Stimulated activated CD4-positive, alpha-beta T cell treated with anti-CD3 and anti-CD28 coated beads, Interleukin-2, amount 100 ng/mL, for 24 hours (primary cell): ENCODE measurements around the gene KLF13.

Experiments
- DNase-seq, 2 donors: peaks; one replicate each; pipeline ENCODE4 v3.0.0-alpha.2; 2020

KLF13 gene

DNA sequence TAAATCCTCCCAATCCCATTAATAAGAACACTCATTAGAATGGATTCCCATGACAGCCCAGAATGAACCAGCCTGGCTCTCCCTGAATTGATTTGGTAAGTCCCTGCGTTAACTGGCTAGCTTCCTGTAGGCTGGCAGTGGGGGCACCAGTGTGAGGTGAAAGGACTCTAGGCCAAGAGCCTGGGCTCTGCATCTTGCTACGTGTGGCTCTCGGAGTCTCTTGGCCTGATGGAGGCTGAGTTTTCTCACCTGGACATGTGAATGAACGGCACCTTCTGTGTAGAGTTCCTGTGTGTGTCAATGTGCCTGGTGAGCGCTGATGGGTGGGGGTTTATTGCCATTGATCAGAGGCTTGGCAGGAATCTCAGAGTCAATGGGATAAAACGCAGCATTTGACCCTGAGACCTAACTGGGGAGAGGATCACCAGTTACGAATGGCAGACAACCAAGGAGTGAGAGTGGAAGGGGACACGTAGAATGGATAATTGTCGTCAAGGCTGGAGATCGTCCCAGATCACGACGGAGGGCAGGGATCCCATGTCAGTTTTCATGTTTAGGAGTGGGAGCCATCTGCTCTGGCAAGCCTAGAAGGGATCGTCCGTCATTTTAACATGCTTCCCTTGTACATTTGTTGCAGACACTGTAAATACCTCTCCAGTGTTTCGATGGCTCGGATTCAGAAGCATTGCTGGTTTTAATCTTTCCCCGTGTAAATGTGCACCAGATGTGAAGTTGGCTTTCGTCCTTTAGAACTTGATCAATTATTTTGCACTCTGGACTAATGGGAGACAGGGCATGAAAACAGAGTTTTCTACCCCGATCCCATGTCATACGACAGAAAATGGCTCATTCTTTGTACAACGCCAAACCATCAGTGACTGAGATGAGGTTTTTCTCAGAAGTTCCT, 9.0 kb upstream of the KLF13 start:
- no peak for DNase-seq

DNA sequence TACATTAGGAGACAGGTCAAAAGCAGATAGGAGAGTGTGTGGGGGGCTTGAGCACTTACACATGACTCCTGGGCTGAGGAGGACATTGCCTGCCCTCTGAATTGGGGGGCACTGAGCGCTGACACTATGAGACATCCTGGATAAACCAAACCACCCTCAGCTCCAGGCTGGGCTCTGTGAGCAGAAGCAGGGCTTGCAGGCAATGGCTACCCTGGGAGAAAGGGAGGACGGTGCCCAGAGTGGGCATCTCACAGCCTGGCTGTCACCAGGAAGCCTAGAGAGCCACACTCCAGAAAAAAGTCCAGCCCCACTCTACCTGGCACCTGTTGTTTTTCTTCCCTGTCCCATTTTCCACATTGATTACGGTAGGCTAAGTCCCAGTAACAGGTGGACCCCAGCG, 8.2 kb upstream of the KLF13 start:
- no peak for DNase-seq

DNA sequence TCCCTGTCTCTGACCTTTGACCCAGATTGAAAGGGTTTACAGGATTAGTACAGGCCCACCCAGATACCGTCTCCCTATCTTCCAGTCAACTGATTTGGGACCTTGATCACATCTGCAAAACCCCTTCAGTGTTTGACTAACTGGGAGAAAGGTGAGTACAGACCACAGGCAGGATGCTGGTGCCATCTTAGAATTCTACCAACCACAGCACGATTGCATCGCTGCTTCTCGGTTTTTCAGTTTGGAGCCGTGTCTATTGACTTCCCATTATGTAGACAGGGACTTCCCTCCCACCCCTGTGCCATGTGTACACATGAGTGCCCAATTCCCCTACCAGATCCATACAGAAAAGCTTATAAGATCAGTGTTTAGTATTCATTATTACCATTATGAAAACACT, 6.6 kb upstream of the KLF13 start:
- DNase-seq: no peak

DNA sequence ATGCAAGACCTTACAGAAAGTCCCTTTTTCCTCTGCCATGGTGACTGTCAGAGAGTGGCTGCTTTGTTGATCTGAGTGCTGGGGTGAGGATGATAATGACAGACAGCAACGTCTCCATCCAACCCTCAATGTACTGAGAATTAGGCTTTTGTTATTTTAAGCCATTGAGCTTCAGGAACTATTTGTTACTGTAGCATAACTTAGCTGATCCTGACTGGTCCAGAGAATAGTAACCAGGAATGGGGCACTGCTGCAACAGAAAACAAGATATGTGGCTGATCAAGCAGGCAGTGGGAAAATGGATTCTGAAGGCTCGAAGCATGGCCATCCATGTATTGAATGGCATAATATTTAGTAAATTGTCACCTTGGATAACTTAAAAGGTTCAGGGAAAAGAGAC, 5.2 kb upstream of the KLF13 start:
- DNase-seq: no peak

DNA sequence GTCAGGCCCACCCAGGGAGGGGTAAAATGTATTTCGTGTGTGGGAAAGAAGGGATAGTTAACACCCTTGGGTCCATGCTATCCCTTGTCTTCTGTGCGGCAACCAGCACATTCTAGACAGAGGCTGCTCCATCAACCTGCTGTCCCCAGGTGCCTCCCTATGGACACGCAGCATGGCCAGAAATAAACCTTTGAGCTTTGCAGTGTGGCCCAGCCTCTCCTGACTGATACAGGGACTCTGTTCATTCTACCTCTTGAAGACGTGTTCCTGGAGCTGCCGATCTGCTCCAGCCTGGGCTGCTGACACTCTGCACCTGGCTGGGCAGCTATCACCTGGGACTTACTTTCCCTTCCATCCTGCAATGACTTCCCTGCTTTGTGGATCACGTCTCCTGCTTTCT, 4.1 kb upstream of the KLF13 start:
- DNase-seq: no peak

DNA sequence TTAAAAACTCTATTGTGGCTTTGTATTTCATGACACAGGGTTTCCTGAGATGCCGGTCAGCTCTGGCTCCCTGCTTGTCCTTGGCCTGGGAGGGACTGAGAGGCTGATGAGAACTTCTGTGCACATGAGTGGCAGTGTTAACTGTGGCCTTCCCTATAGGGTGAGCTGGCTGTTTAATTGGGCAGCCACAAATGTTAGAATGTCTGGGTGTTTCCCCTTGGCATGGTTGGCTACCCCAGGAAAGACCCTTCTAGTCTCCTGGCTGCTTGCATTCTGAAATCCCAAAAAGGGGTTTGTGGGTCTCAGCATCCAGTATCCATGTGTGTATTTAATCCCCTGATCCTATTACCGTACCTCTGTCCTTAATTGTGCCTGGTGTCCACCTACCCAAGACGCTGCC, 3.0 kb upstream of the KLF13 start:
- no peak for DNase-seq

DNA sequence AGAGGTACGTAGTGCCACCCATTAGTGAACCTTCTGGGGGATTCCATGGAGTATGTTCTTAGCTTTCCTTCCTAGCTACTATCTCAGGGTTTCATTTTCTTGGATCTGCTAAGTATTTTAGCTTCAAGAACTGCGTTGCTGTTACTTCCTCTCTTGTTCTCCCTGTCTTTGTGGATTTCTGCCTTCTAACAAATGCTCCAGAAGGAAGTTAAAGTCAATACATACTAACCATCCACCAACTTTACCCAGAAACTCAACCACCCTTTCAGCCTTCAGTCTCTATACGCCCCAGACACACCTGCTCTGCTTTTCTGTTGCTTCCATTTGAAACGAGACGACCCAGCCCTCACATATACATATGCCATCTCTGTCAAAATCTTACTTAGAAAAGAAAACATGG, 2.4 kb upstream of the KLF13 start:
- no peak for DNase-seq

DNA sequence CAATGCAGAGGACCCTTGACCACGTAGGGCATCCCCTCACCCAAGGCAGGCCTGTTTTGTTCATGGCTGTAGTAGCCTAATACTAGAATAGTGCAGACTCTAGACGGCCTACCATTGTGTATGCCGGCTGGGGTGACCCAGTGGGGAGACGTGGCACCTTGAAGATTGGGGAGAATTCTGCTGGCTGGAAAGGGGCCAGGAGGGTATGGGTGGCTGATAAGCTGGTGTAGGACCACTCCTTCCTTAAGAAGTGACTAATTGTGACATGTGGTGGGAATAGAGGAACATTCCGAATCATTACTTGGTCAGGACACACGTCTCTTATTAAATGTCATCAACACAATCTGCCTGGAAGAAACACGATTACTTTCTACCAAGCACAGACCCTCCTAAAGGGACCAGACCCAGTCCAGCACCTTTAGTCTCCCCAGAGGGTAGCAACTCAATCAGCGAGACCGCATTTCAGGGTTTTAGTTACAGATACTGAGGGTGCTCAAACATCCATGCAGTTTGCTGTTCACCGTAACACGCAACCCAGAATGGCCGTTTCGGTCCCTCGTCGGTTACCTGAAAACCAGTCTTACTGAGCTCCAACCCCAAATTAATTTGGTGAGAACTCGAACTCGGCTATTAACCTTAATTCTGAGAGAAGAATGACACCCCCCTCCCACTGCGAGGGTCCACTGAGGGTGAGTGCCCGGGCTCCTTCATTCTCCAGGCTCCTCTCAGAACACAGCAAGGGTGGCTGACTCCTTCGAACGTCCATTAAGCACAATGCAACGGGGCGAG, 1.6 kb upstream of the KLF13 start:
- DNase-seq: no peak

DNA sequence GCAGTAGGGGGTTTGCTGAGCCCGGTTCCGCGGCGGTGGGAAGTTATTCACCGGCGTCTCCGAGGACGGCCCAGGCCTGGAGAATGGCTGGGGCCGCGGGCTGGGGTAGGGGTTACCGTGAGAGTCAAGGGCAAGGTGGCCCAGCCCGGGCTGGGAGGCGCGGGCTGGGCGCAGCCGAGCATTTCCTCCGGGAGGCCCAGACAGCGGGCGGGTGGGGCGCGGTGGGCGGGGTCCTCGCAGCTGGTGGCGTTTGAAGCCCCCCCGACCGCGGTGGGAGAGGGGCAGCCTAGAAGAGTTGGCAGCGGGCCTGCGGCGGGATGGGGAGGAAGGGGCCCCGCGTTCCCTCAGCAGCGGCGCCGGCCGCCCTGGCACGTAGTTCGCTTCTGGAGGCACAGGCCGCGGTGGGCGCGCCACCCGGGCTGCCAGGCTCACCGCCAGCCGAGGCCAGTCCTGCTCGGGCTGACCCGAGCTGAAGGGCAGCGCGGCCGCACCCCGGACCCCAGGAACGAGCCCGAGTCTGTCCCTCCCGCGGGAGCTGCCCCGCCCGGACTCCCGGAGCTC, 960 bp upstream of the KLF13 start:
- peak; percentile 54 to 58 for DNase-seq

DNA sequence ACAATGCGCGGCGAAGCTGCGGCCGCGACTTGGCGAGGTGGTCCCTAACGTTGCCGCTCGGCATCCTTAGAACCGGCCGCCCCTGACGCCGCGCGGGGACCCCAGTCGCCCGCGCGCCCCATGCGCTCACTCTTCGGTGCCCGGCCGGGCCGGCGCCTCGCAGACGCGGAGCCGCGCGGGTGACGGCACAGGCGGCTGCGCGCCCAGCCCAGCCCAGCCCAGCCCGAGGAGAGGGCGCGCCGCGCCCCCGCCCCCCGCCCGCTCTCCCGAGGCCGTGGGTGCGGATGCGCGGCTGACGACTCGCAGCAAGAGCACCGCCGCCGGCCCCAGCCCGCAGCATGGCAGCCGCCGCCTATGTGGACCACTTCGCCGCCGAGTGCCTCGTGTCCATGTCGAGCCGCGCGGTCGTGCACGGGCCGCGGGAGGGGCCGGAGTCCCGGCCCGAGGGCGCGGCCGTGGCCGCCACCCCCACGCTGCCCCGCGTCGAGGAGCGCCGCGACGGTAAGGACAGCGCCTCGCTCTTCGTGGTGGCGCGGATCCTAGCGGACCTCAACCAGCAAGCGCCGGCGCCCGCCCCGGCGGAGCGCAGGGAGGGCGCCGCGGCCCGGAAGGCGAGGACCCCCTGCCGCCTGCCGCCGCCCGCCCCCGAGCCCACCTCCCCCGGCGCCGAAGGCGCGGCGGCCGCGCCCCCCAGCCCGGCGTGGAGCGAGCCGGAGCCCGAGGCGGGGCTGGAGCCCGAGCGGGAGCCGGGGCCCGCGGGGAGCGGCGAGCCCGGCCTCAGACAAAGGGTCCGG, 437 bp downstream of the KLF13 start:
- peak; percentile 69 to 71 for DNase-seq

DNA sequence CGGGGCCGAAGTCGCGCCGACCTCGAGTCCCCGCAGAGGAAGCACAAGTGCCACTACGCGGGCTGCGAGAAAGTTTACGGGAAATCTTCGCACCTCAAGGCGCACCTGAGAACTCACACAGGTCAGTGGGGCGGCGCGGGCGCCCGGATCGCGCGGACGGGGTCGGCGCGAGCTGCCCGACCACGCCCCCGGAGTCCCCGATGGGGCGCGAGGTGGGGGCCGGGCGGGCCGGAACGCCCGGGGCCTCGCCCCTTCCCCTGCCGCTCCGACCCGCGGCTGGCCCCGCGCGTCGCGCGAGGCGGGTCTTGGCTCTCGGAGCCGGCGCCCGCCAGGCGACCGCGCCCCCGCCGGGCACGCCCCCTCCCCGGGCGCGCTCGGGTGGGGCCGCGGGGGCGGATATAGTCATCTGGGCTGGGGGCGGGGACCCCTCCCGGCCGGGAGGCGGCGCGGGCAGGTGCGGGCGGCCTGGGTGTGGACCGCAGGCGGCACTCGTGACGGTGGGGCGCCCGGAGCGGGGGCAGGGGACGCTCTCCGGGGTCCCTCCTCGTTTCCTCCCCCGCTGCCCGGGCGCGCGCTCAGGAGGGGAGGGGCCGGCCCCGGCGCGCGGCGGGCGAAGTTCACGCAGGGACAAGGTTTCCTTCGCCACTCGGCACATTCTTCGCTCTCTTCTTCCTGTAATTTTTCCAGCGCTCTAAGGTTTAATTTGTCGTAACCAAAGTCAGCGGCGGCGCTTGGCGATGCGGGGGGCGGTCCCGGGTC, 1.2 kb downstream of the KLF13 start:
- DNase-seq: peak; percentile 67 to 73

DNA sequence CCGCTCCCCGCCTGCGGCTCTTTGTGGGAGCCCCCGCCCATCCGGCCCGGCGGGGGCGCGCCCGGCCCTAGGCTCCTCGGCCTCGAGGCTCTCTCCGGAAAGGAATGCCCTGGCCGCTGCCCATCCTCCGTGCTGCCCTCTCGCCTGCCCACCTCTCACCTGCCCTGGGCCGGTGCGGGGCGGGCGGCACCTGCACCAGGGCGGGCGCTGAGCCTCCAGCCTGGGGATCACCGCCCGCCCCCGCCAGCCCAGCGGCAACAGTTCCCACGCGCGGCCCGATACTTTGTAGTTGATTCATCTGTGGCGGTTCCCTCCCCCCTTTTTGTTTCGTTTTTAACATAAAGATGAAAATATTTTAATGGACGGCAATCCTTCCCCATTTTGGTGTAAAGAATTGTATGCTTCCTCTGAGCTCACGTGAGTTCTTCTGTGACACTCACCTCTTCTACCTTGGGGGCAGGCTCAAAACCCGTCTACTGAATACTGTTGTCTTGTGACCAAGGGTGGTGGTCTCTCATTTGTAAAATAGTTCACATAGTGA, 1.9 kb downstream of the KLF13 start:
- peak; percentile 85 to 86 for DNase-seq

DNA sequence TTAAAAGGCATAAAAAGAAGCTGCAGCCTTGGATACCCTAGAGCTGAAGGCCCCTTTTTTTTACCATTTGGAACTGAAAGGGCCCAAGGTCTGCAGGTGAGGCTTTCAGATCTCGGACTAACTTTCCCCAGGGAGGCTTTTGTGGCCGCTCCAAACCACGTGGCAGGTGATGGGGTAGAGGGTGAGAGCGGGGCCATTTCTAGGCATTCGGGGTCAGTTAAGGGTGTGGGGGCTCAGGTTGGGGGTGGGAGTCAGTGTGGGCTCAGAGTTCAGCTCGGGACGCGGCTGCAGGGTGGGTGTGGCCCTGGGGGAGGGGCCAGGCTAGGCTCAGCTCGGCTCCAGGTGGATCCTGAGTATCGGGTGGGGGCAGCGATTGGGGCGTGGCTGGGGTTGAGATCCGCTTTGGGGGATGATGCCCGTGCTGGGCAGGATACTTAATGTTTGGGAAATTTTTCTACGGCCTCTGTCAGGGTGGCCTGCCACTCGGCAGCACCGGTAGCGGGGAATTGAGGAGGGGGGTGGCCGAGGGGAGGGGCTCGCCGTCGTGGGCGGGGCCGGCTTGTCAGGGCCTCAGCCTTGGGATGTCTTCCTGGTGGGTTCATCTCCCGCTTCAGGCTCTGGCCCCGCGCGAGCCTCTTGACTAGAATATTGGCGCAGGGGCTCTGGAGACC, 2.5 kb downstream of the KLF13 start:
- DNase-seq: peak; percentile 37 to 53

DNA sequence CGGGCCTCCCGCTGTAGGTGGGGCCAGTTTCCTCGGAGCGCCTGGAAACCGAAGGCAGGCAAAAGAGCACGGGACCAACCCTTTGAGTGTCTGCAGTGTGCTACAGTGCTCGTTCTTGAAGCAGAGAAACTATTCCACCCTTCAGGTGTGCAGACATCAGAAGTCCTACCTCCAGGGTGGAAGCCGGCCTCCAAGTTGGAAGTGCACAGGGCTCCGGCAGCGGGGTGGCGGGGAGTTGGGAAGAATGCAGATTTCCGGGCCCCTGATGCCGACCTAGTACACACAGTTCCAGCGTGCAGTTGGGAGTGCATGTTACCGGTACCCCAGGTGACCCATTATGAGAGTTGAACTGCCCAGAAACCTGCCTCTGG, 3.0 kb downstream of the KLF13 start:
- no peak for DNase-seq

DNA sequence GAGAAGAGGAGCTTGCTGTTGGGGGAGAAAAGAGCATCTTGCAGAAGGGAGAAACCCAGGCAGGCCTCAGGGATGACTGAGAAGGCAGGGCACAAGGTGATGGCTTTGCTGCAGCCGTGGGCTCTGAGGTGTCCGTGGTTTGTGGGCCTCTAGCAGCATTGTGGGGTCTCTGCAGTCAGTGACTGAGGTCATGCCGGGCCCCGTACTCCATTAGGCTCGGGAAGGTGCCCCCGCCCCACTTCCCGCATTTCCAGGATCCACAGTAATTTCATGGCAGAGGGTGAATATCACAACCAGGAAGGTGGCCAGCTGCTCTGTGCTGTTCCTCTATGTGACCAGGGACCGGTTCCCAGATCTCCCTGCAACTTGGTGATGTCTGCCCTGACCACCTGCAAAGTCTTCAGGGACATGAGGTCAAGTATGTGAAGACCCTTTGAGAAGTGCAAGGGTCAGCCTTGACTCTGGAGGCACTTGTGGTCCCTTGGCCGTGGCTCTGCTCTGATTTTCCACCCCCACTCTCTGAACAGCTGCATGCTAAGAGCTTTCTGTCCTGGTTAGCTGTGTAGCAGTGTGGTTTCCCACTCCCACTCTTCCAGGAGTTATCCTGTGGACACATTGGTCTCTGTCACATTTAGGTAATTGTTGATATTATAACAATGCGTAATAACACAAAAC, 3.6 kb downstream of the KLF13 start:
- no peak for DNase-seq

DNA sequence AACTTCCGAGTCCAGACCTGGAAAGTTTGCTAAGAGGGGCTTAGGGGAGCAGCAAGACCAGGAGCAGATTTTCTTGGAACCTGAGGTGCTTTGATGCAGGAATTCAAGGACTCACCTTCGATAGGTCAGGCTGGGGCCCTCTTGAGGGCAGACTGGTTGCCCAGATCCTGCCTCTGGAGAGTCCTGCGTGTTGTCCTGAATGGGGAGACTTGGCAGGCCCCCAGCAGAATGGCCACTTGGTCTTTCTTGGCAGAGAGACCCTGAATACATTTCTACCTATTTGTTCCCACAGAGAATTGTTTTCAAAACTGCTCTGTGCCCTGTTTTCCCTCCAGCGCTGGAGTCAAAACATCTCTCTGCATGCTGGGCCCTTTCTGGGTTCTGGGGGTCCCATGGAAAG, 4.2 kb downstream of the KLF13 start:
- no peak for DNase-seq

DNA sequence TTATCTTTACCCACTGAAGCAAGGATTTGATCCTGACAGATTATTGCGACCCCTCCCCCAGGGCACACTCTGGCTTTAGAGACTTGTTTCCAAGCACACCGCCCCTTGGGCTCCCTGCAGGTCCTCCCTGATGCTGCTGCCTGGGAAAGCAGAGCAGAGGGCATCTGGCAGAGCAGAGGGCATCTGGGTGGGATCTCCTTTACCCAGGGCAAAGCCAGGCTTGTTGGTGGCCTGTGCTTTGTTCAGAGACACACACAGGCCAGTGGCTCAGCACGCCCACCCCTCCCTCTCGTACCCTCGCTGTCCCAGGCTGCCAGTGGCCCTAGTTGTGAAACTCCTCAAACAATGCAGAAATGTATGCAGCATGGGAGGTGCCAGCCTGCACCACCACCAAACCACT, 4.8 kb downstream of the KLF13 start:
- no peak for DNase-seq

DNA sequence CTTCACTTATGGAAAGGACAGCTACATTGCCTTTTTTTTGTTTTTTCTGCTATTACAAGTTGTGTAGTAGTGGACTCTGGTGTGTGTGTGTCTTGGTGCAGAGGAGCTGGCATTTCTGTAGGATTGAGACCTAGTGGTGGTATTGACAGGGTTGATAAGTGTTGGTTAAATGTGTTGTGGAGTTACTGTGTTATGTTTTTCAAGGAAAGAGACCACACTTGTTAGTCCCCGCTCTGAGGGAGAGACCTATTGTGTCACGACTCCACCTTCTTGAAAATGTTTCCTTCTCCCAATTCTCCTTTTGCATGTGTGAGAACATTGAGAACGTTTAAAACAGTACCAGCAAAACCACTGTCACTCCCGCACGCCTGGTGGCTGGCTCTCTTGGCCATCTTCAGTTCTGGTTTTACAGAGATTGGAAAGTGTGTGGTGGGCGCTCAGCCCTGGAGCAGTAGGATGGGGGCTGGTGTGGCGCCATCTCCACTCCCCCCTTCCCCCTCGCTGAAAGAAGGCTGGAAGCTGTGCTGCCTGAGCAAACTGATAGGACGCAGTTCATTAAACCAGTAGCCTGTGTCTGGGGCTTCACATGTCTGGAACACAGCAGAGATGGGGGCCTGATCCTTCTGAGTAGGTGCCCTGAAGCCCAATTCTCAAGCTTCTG, 5.5 kb downstream of the KLF13 start:
- peak in 1 of 2 donors; percentile 34 for DNase-seq

DNA sequence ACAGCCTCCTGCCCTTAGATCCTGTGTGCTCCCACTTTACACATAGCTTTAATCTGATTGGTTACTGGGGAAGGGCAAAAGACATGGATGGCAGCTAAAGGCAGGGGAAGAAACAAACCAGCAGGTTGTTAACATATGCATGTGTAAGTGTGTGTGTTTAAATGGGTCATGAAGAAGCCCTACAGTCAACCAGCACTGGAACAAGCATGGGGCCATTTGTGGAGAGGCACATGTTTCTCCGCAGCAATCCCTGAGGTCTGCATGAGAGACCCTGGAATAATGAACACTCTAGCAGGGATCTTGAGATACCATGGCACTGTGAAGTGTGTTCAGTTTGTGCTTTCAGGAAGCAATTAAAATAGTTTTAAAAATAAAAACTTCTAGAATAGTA, 6.0 kb downstream of the KLF13 start:
- no peak for DNase-seq

DNA sequence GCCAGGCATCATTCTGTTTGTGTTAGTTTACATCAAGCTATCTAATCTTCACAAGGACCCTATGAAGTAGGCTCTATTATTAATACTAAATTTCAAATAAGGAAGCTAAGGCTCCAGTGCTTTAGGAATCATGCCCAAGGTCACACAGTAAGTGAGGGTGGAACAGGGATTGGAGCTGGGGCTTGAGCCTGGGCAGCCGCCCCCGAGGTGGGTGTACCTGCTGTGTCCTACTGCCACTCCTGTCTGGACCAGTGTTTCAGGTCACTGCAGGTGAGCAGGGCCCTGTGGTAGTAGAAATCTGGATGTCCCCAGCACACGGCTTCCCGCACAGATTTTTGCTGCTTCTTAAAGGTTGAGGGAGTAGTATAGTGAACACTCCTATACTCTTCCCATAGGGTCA, 6.5 kb downstream of the KLF13 start:
- no peak for DNase-seq
